SU-DHL-6 (cell line): Measurements from ENCODE around the gene LCAT.

Experiments
- CTCF ChIP-seq: fragments of 200-600 bp; sonication (generic); IDR thresholded peaks from one replicate; pipeline ENCODE4 v1.5.1; 2017; ENCODE audit warnings: antibody characterized with exemption, mild to moderate bottlenecking, low read length, moderate library complexity; ENCODE audit not compliant: insufficient read depth, poor library complexity, severe bottlenecking
- EZH2phosphoT487 ChIP-seq: fragments of 200-600 bp; sonication (generic), shearing (Covaris generic); conservative IDR thresholded peaks from 2 replicates; pipeline ENCODE4 v1.6.1; 2018; ENCODE audit warnings: mild to moderate bottlenecking, antibody characterized with exemption, low read length, moderate library complexity, mixed read lengths

- TF ChIP-seq CTCF (peak; percentile 95), EZH2phosphoT487 (no peak)
These were observed 15.2 kb downstream of the LCAT start for GRCh38 chr16:67928561-67929364.
